ENCODE results near the gene KIF26B.

- no peak for TF ChIP-seq POLR2AphosphoS5 (IDR thresholded peaks at IDR 0.05; ENCODE audit: low read depth)
- no peak for TF ChIP-seq CTCF (conservative IDR thresholded peaks at IDR 0.05; ENCODE audit: low read depth in 2 of 2)
- no peak for TF ChIP-seq EZH2 (IDR thresholded peaks at IDR 0.05; ENCODE audit: low read depth, unreplicated experiment)
- no peak for TF ChIP-seq REST (IDR thresholded peaks at IDR 0.05; ENCODE audit: unreplicated experiment)
- no peak for TF ChIP-seq EZH2phosphoT487 (IDR thresholded peaks at IDR 0.05; ENCODE audit: unreplicated experiment)
These were observed 298.8 kb downstream of the KIF26B start for GRCh38 chr1:245453541-245453940.
